Spleen (tissue), 11 donors: Measurements from ENCODE around the gene DNAJC3. TPM values are rescaled to one million over a fixed set of nuclear protein-coding genes. Genes with fewer than 3 reads are reported as not detected.
A peak's percentile ranks its signal among the peaks of the same experiment; 100 is the strongest.

Source experiments
- DNase-seq: peaks from one replicate; pipeline ENCODE4 v3.0.0-alpha.2; 2020
- H3K27ac ChIP-seq, 8 donors: fragments of 200-600 bp; sonication (generic) in 7 of 8; 1 replicate in 4 of 8; 2 replicates in 4 of 8; pipeline versions ENCODE4 v1.5.0 to v1.8.0; 2016 to 2021; ENCODE audit warnings: inconsistent platforms in 4 of 8, mild to moderate bottlenecking in 4 of 8, moderate library complexity in 1 of 8
- H3K27me3 ChIP-seq, 7 donors: fragments of 200-600 bp; sonication (generic) in 6 of 7; replicated peaks in 1 of 7; 1 replicate in 4 of 7; 2 replicates in 3 of 7; pipeline versions ENCODE4 v1.5.0 to v1.8.0; 2016 to 2021; ENCODE audit warnings: inconsistent platforms in 3 of 7, mild to moderate bottlenecking in 1 of 7
- H3K36me3 ChIP-seq, 6 donors: fragments of 200-600 bp; sonication (generic) in 5 of 6; 1 replicate in 4 of 6; 2 replicates in 2 of 6; pipeline versions ENCODE4 v1.5.0 to v1.8.0; 2016 to 2021; ENCODE audit warnings: inconsistent platforms in 2 of 6
- H3K4me1 ChIP-seq, 6 donors: fragments of 200-600 bp; sonication (generic) in 5 of 6; 1 replicate in 3 of 6; 2 replicates in 3 of 6; pipeline versions ENCODE4 v1.5.0 to v1.8.0; 2016 to 2021; ENCODE audit warnings: inconsistent platforms in 3 of 6
- H3K4me3 ChIP-seq, 8 donors: fragments of 200-600 bp; sonication (generic) in 7 of 8; 1 replicate in 4 of 8; 2 replicates in 4 of 8; pipeline versions ENCODE4 v1.5.0 to v1.8.0; 2016 to 2021; ENCODE audit warnings: inconsistent platforms in 4 of 8, mild to moderate bottlenecking in 4 of 8, moderate library complexity in 2 of 8
- H3K9me3 ChIP-seq, 8 donors: fragments of 200-600 bp; sonication (generic) in 7 of 8; 1 replicate in 4 of 8; 2 replicates in 4 of 8; pipeline versions ENCODE4 v1.5.0 to v1.8.0; 2016 to 2021; ENCODE audit warnings: inconsistent platforms in 4 of 8
- CTCF ChIP-seq, 11 experiments: fragments of 200-600 bp in 7 of 11; fragments of 450-650 bp in 4 of 11; sonication (generic) in 4 of 11; IDR thresholded peaks in 8 of 11; conservative IDR thresholded peaks in 3 of 11; 1 replicate in 7 of 11; 2 replicates in 4 of 11; pipeline versions ENCODE4 v1.4.0 to v1.8.0; 2016 to 2021; ENCODE audit warnings: antibody characterized with exemption in 11 of 11, inconsistent platforms in 4 of 11, mild to moderate bottlenecking in 1 of 11
- POLR2A ChIP-seq, 3 donors: fragments of 450-650 bp; IDR thresholded peaks; one replicate each; pipeline ENCODE4 v1.5.1; 2017; ENCODE audit warnings: antibody characterized with exemption in 3 of 3, mild to moderate bottlenecking in 1 of 3
- POLR2AphosphoS5 ChIP-seq, 3 donors: sonication (generic); formaldehyde crosslinking; IDR thresholded peaks; one replicate each; pipeline ENCODE4 v1.5.1; 2017; ENCODE audit warnings: antibody characterized with exemption in 3 of 3
- WGBS, 5 donors: extraction: QIAGEN DNeasy Blood & Tissue Kit in 3 of 5; methylation state at CpG; one replicate each; pipeline versions ENCODE4 v1.1.5 to v1.1.7; 2013 to 2018; 5-methylcytosine and 5-hydroxymethylcytosine counted together
- intact Hi-C: fragments of 100-400 bp; cut with DNase I; formaldehyde crosslinking; loops from one replicate; pipeline ENCODE4 v1.15.0; 2023; ENCODE audit warnings: low total_unique reads
- polyA plus RNA-seq, 3 donors: library from polyadenylated mRNA; stranded (reverse); fragments of 200-250 nt; gene quantifications; one replicate each; pipeline ENCODE4 v1.2.1, GENCODE V29; 2013
- total RNA-seq, 7 donors: library from RNA; depleted of rRNA in 3 of 7; stranded (reverse); fragments of >200 nt in 3 of 7; fragmentation: NEBNext Ultra II Directional in 4 of 7; extraction: Animal tissue kit (Norgen Biotek cat#: 25700) in 4 of 7; gene quantifications; one replicate each; pipeline versions ENCODE4 v1.1.0 to v1.2.1, GENCODE V29; 2016 to 2021
- donor health status: healthy with polysubstance abuse.
- donor health status: DM: no; HTN: no; CAD: no; lungs with moderate emphysema.
- donor health status: DM: no; HTN: no; CAD: no.
- donor health status: Bipolar disorder and iron deficiency.
- donor health status: healthy.
- donor health status: DM: no; HTN: no; CAD: no.
- donor health status: DM: yes; HTN: yes; CAD: no.

Gene DNAJC3
- total and polyA plus RNA-seq, 10 donors: 5.0 to 56.8 (median 45.0) TPM

DNA sequence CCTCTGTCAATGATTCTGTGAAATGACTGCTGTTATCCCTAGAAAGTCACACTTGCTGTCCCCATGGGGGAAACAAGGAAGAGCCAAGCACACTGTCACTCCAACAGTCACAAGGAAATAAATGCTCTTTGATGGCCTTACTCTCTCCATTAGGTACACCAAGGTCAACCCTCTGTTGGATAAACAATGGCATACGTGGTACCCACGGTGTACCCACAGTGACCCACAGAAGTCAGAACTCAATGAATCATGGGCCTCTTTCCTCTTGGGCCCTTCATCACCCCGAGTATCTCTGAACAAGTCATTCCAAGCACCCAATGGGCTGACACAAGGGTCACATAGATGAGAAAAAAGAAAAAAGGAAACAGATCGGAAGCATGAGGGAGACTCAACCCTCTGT, 47.9 kb upstream of the DNAJC3 start:
- no peak overlapping the region for H3K27ac ChIP-seq
- H3K4me1 ChIP-seq: no peaks in the 10 kb centered on the region
- no peak for DNase-seq
- TF ChIP-seq POLR2A (IDR thresholded peaks at IDR 0.05) (no peak), CTCF (IDR thresholded peaks at IDR 0.05 in 8 of 11, conservative IDR thresholded peaks at IDR 0.05 in 3 of 11) (no peak), POLR2AphosphoS5 (IDR thresholded peaks at IDR 0.05) (no peak)
- H3K9me3 ChIP-seq: no peaks in the 10 kb centered on the region
- peaks cover 0 to 6% (median 0%) of the 10 kb centered on the region in 7 donors for H3K27me3 ChIP-seq
- no peaks in the 10 kb centered on the region for H3K36me3 ChIP-seq
- intact Hi-C loops: no loop called here
- H3K4me3 ChIP-seq: no peak overlapping the region
- 70 to 89% (median 82%) methylated on average over 4 of the region's 4 CpGs for WGBS, 5 donors

- intact Hi-C loops: no loop called here
- H3K4me3 ChIP-seq: no peak overlapping the region
- TF ChIP-seq POLR2AphosphoS5 (IDR thresholded peaks at IDR 0.05) (no peak), POLR2A (IDR thresholded peaks at IDR 0.05) (no peak), CTCF (IDR thresholded peaks at IDR 0.05 in 8 of 11, conservative IDR thresholded peaks at IDR 0.05 in 3 of 11) (no peak)
- H3K9me3 ChIP-seq: no peaks in the 10 kb centered on the region
- no peak overlapping the region for H3K27ac ChIP-seq
- no peaks in the 10 kb centered on the region for H3K4me1 ChIP-seq
- DNase-seq: no peak
- 68 to 84% (median 83%) methylated on average over 3 of the region's 3 CpGs for WGBS, 5 donors
- H3K27me3 ChIP-seq: no peaks in the 10 kb centered on the region
- no peaks in the 10 kb centered on the region for H3K36me3 ChIP-seq
Observed at GRCh38 chr13:95630593-95630992, 46.3 kb upstream of the DNAJC3 start.

DNA sequence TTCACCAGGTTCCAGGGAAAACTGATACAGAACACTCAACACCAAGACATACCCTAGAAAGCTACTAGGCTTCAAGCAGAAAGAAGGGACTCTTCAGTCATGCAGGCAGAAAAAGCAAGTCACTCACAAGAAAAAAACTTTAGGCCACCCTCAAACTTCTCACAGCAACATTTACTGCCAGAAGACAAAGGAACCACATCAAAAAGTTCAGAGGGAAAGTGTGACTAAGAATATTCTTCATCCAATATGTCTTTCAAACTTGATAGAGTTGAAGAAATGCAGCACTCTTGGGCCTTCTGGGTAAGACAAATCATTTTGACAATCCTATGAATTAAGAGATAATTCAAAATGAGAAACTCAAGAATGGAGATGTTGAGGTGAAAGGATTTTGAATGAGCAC, 40.1 kb upstream of the DNAJC3 start:
- Histone ChIP-seq H3K4me3 (no peak overlapping the region), H3K36me3 (no peaks in the 10 kb centered on the region), H3K27me3 (peaks cover 0 to 36% (median 12%) of the 10 kb centered on the region in 7 donors), H3K9me3 (no peaks in the 10 kb centered on the region), H3K4me1 (peaks cover 0 to 7% (median 4%) of the 10 kb centered on the region in 6 donors), H3K27ac (no peak overlapping the region)
- TF ChIP-seq POLR2AphosphoS5 (IDR thresholded peaks at IDR 0.05) (no peak), CTCF (IDR thresholded peaks at IDR 0.05 in 8 of 11, conservative IDR thresholded peaks at IDR 0.05 in 3 of 11) (no peak), POLR2A (IDR thresholded peaks at IDR 0.05) (no peak)
- DNase-seq: no peak
- intact Hi-C loops: no loop called here

GRCh38 chr13:95641291-95642027, 35.5 kb upstream of the DNAJC3 start:
- H3K4me3 ChIP-seq: peak overlapping the region in 6 of 8 donors; percentile 9 to 49 (median 26)
- no peak for DNase-seq
- TF ChIP-seq POLR2A (IDR thresholded peaks at IDR 0.05): no peak
- TF ChIP-seq CTCF (IDR thresholded peaks at IDR 0.05 in 8 of 11, conservative IDR thresholded peaks at IDR 0.05 in 3 of 11): no peak
- no peak for TF ChIP-seq POLR2AphosphoS5 (IDR thresholded peaks at IDR 0.05)

More at GRCh38 chr13:95641291-95642027, 35.5 kb upstream of the DNAJC3 start:
- WGBS, 5 donors: 39 to 47% (median 42%) methylated on average over 45 to 57 of the region's 58 CpGs
- intact Hi-C loops: no loop called here
- Histone ChIP-seq H3K36me3 (no peaks in the 10 kb centered on the region), H3K9me3 (no peaks in the 10 kb centered on the region), H3K4me1 (peaks cover 10 to 41% (median 25%) of the 10 kb centered on the region in 6 donors), H3K27me3 (peaks cover 0 to 80% (median 41%) of the 10 kb centered on the region in 7 donors), H3K27ac (no peak overlapping the region)
